IMR-90 (cell line): ENCODE measurements around the gene CLASP1. TPM values are rescaled to one million over a fixed set of nuclear protein-coding genes. Genes with fewer than 3 reads are reported as not detected.

ENCODE experiments used
- ATAC-seq: fragments of 200-7000 bp; cut with Tn5 transposase; 2 replicates; pipeline ENCODE4 v1.9.1; 2020; ENCODE audit warnings: low read depth, mild to moderate bottlenecking, moderate library complexity
- BruUV-seq: library from RNA; stranded (reverse); fragments of 400-500 nt; replicated peaks from 2 replicates; lab custom pipeline; 2021; lab: Mats Ljungman, UMichigan
- CTCF ChIA-PET: fragments of 300-600 bp; formaldehyde crosslinking; extraction: SDS; loops from one replicate; lab custom pipeline; 2021; ENCODE audit warnings: antibody characterized with exemption; lab: Yijun Ruan, JAX
- POLR2A ChIA-PET: fragments of 300-600 bp; sonication (Branson Sonifier 250); formaldehyde crosslinking; loops from one replicate; lab custom pipeline; 2022; ENCODE audit warnings: antibody characterized with exemption; ENCODE audit not compliant: unreplicated experiment; lab: Charles Lee
- DNase-seq: peaks from one replicate; pipeline ENCODE4 v3.0.0; 2013
- H2AFZ ChIP-seq: replicated peaks from 2 replicates; pipeline ENCODE3; 2013; ENCODE audit warnings: low read length, mild to moderate bottlenecking; ENCODE audit not compliant: poor library complexity
- H2AK5ac ChIP-seq: 2 replicates; pipeline ENCODE4 v1.6.1; 2013; ENCODE audit warnings: low read depth, low read length, inconsistent platforms
- H2AK9ac ChIP-seq: replicated peaks from 2 replicates; pipeline ENCODE3; 2013; ENCODE audit warnings: mild to moderate bottlenecking, low read depth, low read length, moderate library complexity; ENCODE audit not compliant: poor library complexity
- H2BK120ac ChIP-seq: 2 replicates; pipeline ENCODE4 v1.6.1; 2013; ENCODE audit warnings: low read depth, low read length, inconsistent platforms
- H2BK15ac ChIP-seq: 3 replicates; pipeline ENCODE4 v1.6.1; 2013; ENCODE audit warnings: low read depth, low read length, inconsistent platforms
- H2BK20ac ChIP-seq: 2 replicates; pipeline ENCODE4 v1.6.1; 2013; ENCODE audit warnings: low read depth, mild to moderate bottlenecking, inconsistent platforms, low read length, moderate library complexity
- H2BK5ac ChIP-seq: 2 replicates; pipeline ENCODE4 v1.6.1; 2013; ENCODE audit warnings: mild to moderate bottlenecking, low read depth, low read length, inconsistent platforms; ENCODE audit not compliant: poor library complexity, severe bottlenecking
- H3K14ac ChIP-seq: replicated peaks from 2 replicates; pipeline ENCODE4 v1.6.1; 2013; ENCODE audit warnings: low read depth, low read length, inconsistent platforms
- H3K18ac ChIP-seq: 2 replicates; pipeline ENCODE4 v1.6.1; 2013; ENCODE audit warnings: low read depth, low read length, control low read depth
- H3K23ac ChIP-seq: 2 replicates; pipeline ENCODE4 v1.6.1; 2013; ENCODE audit warnings: low read depth, low read length, inconsistent platforms
- H3K27ac ChIP-seq: 2 replicates; pipeline ENCODE4 v1.5.1; 2013; ENCODE audit warnings: mild to moderate bottlenecking, control low read depth, low read length; ENCODE audit not compliant: insufficient read depth
- H3K27me3 ChIP-seq: 2 replicates; pipeline ENCODE4 v1.6.1; 2013; ENCODE audit warnings: low read length; ENCODE audit not compliant: control insufficient read depth, insufficient read depth
- H3K36me3 ChIP-seq: 2 replicates; pipeline ENCODE4 v1.6.1; 2013; ENCODE audit warnings: low read length, mixed read lengths; ENCODE audit not compliant: control insufficient read depth, insufficient read depth
- H3K4ac ChIP-seq: 2 replicates; pipeline ENCODE4 v1.6.1; 2013; ENCODE audit warnings: low read depth, low read length, inconsistent platforms
- H3K4me1 ChIP-seq: 2 replicates; pipeline ENCODE4 v1.6.1; 2013; ENCODE audit warnings: low read length, mixed read lengths; ENCODE audit not compliant: control insufficient read depth, insufficient read depth
- H3K4me2 ChIP-seq: 2 replicates; pipeline ENCODE4 v1.6.1; 2013; ENCODE audit warnings: low read depth, mild to moderate bottlenecking, control low read depth, low read length, moderate library complexity
- H3K4me3 ChIP-seq: 2 replicates; pipeline ENCODE4 v1.5.1; 2013; ENCODE audit warnings: low read depth, mild to moderate bottlenecking, control low read depth, low read length, moderate library complexity; ENCODE audit not compliant: insufficient read depth
- H3K56ac ChIP-seq: 2 replicates; pipeline ENCODE4 v1.6.1; 2013; ENCODE audit warnings: low read length, inconsistent platforms; ENCODE audit not compliant: insufficient read depth; ENCODE audit errors: extremely low read depth
- H3K79me1 ChIP-seq, 2 experiments: 2 replicates each; pipeline ENCODE4 v1.6.1; 2013; ENCODE audit warnings: low read length in 2 of 2, inconsistent platforms in 1 of 2, low read depth in 1 of 2
- H3K9ac ChIP-seq: 2 replicates; pipeline ENCODE4 v1.6.1; 2013; ENCODE audit warnings: low read depth, low read length, control low read depth
- H3K9me1 ChIP-seq: 2 replicates; pipeline ENCODE4 v1.6.1; 2013; ENCODE audit warnings: low read length, inconsistent platforms; ENCODE audit not compliant: insufficient read depth
- H3K9me3 ChIP-seq: 2 replicates; pipeline ENCODE4 v1.6.1; 2013; ENCODE audit warnings: low read length; ENCODE audit not compliant: control insufficient read depth, insufficient read depth
- H4K20me1 ChIP-seq: 2 replicates; pipeline ENCODE4 v1.6.1; 2013; ENCODE audit warnings: low read length, inconsistent platforms; ENCODE audit not compliant: insufficient read depth
- H4K5ac ChIP-seq: 2 replicates; pipeline ENCODE4 v1.6.1; 2013; ENCODE audit warnings: mild to moderate bottlenecking, low read depth, low read length, control low read depth
- H4K8ac ChIP-seq, 2 experiments: 2 replicates each; pipeline ENCODE4 v1.6.1; 2013; ENCODE audit warnings: low read depth in 2 of 2, low read length in 2 of 2, control low read depth in 1 of 2, inconsistent platforms in 1 of 2
- H4K91ac ChIP-seq: 2 replicates; pipeline ENCODE4 v1.6.1; 2013; ENCODE audit warnings: low read depth, low read length, inconsistent platforms; ENCODE audit not compliant: insufficient read depth
- NFE2L2 ChIP-seq: fragments of 150-350 bp; IDR thresholded peaks from 2 replicates; pipeline ENCODE4 v1.6.1; 2016; ENCODE audit warnings: low read depth, mild to moderate bottlenecking, low read length
- POLR2A ChIP-seq: IDR thresholded peaks from 2 replicates; pipeline ENCODE4 v1.6.1; 2012; ENCODE audit warnings: mild to moderate bottlenecking, low read depth, low read length
- RAD21 ChIP-seq: IDR thresholded peaks from 2 replicates; pipeline ENCODE4 v1.6.1; 2012; ENCODE audit warnings: low read length, improper control_type of control experiment
- RCOR1 ChIP-seq: IDR thresholded peaks from 2 replicates; pipeline ENCODE4 v1.6.1; 2012; ENCODE audit warnings: mild to moderate bottlenecking, low read length, improper control_type of control experiment; ENCODE audit not compliant: insufficient replicate concordance
- RFX5 ChIP-seq: IDR thresholded peaks from 2 replicates; pipeline ENCODE4 v1.8.0; 2012; ENCODE audit warnings: low read depth, mild to moderate bottlenecking, low read length, moderate library complexity
- dilution Hi-C: fragments of 300-500 bp; cut with HindIII; formaldehyde crosslinking; loops from one replicate; pipeline ENCODE4 v1.14.3; 2018; ENCODE audit warnings: low sequenced_read_pairs; ENCODE audit not compliant: unreplicated experiment
- in situ Hi-C: fragments of 300-500 bp; cut with MboI; formaldehyde crosslinking; loops from 3 replicates; pipeline ENCODE4 v1.14.3; 2019; ENCODE audit warnings: low sequenced_read_pairs, inconsistent platforms, mixed read lengths
- intact Hi-C: fragments of 100-400 bp; cut with micrococcal nuclease; formaldehyde crosslinking; loops from 2 replicates; pipeline ENCODE4 v1.10.0; 2022
- polyA plus RNA-seq, 3 experiments: library from polyadenylated mRNA; depleted of rRNA; stranded (reverse); fragments of >200 nt; gene quantifications; 2 replicates each; pipeline ENCODE4 v1.2.3, GENCODE V29; 2012; ENCODE audit warnings: low replicate concordance in 1 of 3
- total RNA-seq: library from RNA; depleted of rRNA; stranded (reverse); fragments of >200 nt; gene quantifications from 2 replicates; pipeline ENCODE4 v1.2.3, GENCODE V29; 2012
- TF ChIP-seq, protein P1 (sequence below): fragments of 150-350 bp; IDR thresholded peaks from 2 replicates; pipeline ENCODE4 v1.6.1; 2016; ENCODE audit warnings: low read depth, mild to moderate bottlenecking, low read length, moderate library complexity, borderline replicate concordance
- TF ChIP-seq, protein P2 (sequence below): fragments of 150-350 bp; IDR thresholded peaks from 2 replicates; pipeline ENCODE4 v1.6.1; 2017; ENCODE audit warnings: mild to moderate bottlenecking, antibody characterized with exemption, low read length, low read depth

Gene CLASP1
- total and polyA plus RNA-seq, 2 of the 4 experiments (the other 2 are of a cell fraction) = 12.3 to 33.7 TPM

DNA sequence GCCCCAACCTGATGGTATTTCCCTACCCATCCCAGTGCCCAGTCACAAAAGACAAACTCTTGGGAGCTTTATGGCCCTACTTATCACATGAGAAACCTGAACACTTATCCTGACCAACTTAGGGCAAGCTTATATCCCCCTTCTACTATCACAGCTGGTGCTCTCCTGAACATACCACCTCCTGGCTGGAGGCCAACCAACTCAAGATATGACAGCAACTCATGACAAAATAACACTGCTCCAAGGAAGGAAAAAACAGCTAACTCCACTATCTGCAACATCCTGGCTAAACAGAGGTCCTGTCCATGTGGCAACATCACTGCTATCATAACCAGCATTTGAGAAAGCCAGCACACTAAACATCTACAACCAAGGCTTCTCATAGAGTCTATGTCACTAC, 20.9 kb upstream of the CLASP1 start:
- no TSS peak for BruUV-seq
- Histone ChIP-seq H2AFZ (no peak overlapping the region), H3K4me3 (no peak overlapping the region), H3K9ac (no peak overlapping the region), H4K91ac (no peak overlapping the region), H4K20me1 (no peaks in the 10 kb centered on the region), H4K5ac (no peak overlapping the region), H3K4ac (no peak overlapping the region), H2BK15ac (no peak overlapping the region), H2BK120ac (no peak overlapping the region), H3K56ac (no peak overlapping the region), H3K9me3 (peaks cover 13% of the 10 kb centered on the region), H3K14ac (no peak overlapping the region), H2AK5ac (no peak overlapping the region), H3K36me3 (no peaks in the 10 kb centered on the region), H2AK9ac (no peak overlapping the region), H3K18ac (no peak overlapping the region), H3K4me2 (no peak overlapping the region), H3K27ac (no peak overlapping the region), H3K27me3 (no peaks in the 10 kb centered on the region), H3K79me1 (no peaks in the 10 kb centered on the region), H3K23ac (no peak overlapping the region), H3K9me1 (no peaks in the 10 kb centered on the region), H2BK5ac (no peak overlapping the region), H2BK20ac (no peak overlapping the region), H4K8ac (no peak overlapping the region), H3K4me1 (no peaks in the 10 kb centered on the region)
- dilution Hi-C loops = no loop called here
- DNase-seq (no peak), ATAC-seq (no peak)
- intact Hi-C loops = no loop called here
- in situ Hi-C loops = no loop called here
- ChIA-PET CTCF (no interaction called here), POLR2A (no interaction called here)
- TF ChIP-seq RFX5 = no peak
- TF ChIP-seq, protein P1, sequence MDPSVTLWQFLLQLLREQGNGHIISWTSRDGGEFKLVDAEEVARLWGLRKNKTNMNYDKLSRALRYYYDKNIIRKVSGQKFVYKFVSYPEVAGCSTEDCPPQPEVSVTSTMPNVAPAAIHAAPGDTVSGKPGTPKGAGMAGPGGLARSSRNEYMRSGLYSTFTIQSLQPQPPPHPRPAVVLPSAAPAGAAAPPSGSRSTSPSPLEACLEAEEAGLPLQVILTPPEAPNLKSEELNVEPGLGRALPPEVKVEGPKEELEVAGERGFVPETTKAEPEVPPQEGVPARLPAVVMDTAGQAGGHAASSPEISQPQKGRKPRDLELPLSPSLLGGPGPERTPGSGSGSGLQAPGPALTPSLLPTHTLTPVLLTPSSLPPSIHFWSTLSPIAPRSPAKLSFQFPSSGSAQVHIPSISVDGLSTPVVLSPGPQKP = no peak
- TF ChIP-seq, protein P2, sequence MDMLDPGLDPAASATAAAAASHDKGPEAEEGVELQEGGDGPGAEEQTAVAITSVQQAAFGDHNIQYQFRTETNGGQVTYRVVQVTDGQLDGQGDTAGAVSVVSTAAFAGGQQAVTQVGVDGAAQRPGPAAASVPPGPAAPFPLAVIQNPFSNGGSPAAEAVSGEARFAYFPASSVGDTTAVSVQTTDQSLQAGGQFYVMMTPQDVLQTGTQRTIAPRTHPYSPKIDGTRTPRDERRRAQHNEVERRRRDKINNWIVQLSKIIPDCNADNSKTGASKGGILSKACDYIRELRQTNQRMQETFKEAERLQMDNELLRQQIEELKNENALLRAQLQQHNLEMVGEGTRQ = no peak
- no peak for TF ChIP-seq RAD21
- no peak for TF ChIP-seq POLR2A
- TF ChIP-seq RCOR1 = no peak
- no peak for TF ChIP-seq NFE2L2
